Gastroesophageal sphincter (tissue), 3 donors: ENCODE data around the gene GRIK1.

ENCODE experiments used
- POLR2A ChIP-seq, 2 donors: fragments of 450-650 bp; IDR thresholded peaks; one replicate each; pipeline ENCODE4 v1.6.1; 2017; ENCODE audit warnings: antibody characterized with exemption in 2 of 2, mild to moderate bottlenecking in 2 of 2, moderate library complexity in 1 of 2
- TF ChIP-seq, protein P1 (sequence below), 4 experiments: fragments of 200-600 bp in 2 of 4; fragments of 450-650 bp in 2 of 4; sonication (generic) in 1 of 4; IDR thresholded peaks; one replicate each; pipeline ENCODE4 v1.5.1; 2017 to 2019; ENCODE audit warnings: antibody characterized with exemption in 4 of 4, mild to moderate bottlenecking in 2 of 4, moderate library complexity in 2 of 4

DNA sequence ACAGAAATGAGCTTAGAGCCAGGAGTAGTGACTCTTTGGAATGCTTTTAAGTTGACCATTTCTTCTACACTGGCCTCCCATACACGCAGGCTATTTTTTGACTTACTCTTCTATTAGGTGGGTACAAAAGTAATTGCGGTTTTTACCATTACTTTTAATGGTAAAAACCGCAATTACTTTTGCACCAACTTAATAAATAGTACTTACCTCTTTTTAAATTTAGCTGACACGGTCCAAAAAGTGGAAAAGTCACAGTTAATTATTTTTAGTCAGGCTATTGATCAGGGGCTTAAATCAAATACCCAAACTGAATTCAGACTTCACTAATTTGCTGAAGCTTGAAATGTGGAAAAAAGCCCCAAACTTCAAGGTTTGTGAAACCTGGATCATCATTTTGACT lies 138.7 kb downstream of the GRIK1 start:
- TF ChIP-seq, protein P1, sequence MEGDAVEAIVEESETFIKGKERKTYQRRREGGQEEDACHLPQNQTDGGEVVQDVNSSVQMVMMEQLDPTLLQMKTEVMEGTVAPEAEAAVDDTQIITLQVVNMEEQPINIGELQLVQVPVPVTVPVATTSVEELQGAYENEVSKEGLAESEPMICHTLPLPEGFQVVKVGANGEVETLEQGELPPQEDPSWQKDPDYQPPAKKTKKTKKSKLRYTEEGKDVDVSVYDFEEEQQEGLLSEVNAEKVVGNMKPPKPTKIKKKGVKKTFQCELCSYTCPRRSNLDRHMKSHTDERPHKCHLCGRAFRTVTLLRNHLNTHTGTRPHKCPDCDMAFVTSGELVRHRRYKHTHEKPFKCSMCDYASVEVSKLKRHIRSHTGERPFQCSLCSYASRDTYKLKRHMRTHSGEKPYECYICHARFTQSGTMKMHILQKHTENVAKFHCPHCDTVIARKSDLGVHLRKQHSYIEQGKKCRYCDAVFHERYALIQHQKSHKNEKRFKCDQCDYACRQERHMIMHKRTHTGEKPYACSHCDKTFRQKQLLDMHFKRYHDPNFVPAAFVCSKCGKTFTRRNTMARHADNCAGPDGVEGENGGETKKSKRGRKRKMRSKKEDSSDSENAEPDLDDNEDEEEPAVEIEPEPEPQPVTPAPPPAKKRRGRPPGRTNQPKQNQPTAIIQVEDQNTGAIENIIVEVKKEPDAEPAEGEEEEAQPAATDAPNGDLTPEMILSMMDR (IDR thresholded peaks at IDR 0.05), result no peak
- TF ChIP-seq POLR2A (IDR thresholded peaks at IDR 0.05), result no peak
